Endothelial cell (in vitro differentiated cells): ENCODE data around the gene BNC2. TPM values are rescaled to one million over a fixed set of nuclear protein-coding genes. Genes with fewer than 3 reads are reported as not detected.
A peak's percentile ranks its signal among the peaks of the same experiment; 100 is the strongest.
"Not testable (repeated sequence)": the region's sequence is repeated elsewhere in the genome, so short reads cannot be mapped to it uniquely, and the experiment has no call there.

ENCODE experiments used
- DNase-seq: peaks from one replicate; pipeline ENCODE4 v3.0.0; 2021; ENCODE audit warnings: low spot score
- H3K27ac Mint-ChIP-seq: one replicate; pipeline ENCODE4 v1.8.0; 2021; ENCODE audit warnings: mixed read lengths, inconsistent platforms; ENCODE audit not compliant: unreplicated experiment
- H3K27me3 Mint-ChIP-seq: one replicate; pipeline ENCODE4 v1.8.0; 2021; ENCODE audit warnings: mild to moderate bottlenecking, moderate library complexity, mixed read lengths, inconsistent platforms; ENCODE audit not compliant: unreplicated experiment
- H3K36me3 Mint-ChIP-seq: one replicate; pipeline ENCODE4 v1.8.0; 2021; ENCODE audit warnings: mild to moderate bottlenecking, low read depth, mixed read lengths, inconsistent platforms; ENCODE audit not compliant: unreplicated experiment
- H3K4me1 Mint-ChIP-seq: one replicate; pipeline ENCODE4 v1.8.0; 2021; ENCODE audit warnings: mild to moderate bottlenecking, mixed read lengths, inconsistent platforms; ENCODE audit not compliant: unreplicated experiment
- H3K4me3 Mint-ChIP-seq: one replicate; pipeline ENCODE4 v1.8.0; 2021; ENCODE audit warnings: mild to moderate bottlenecking, mixed read lengths, inconsistent platforms; ENCODE audit not compliant: unreplicated experiment
- H3K9me3 Mint-ChIP-seq: one replicate; pipeline ENCODE4 v1.8.0; 2021; ENCODE audit warnings: mixed read lengths, inconsistent platforms; ENCODE audit not compliant: unreplicated experiment
- long read RNA-seq: library from polyadenylated mRNA; unstranded; transcript quantifications from one replicate; pipeline ENCODE4 v2.0.0, GENCODE V29; 2020; ENCODE audit not compliant: unreplicated experiment
- total RNA-seq: library from RNA; stranded (reverse); fragmentation: NEBNext Ultra II Directional; extraction: Animal tissue kit (Norgen Biotek cat#: 25700); gene quantifications from one replicate; pipeline ENCODE4 v1.2.1, GENCODE V29; 2021; ENCODE audit not compliant: unreplicated experiment
- TF ChIP-seq, protein P1 (sequence below): fragments of 200-600 bp; sonication (generic); IDR thresholded peaks from one replicate; pipeline ENCODE4 v1.5.0; 2021; ENCODE audit warnings: antibody characterized with exemption; ENCODE audit not compliant: unreplicated experiment

BNC2 gene
- 20.1 TPM for total RNA-seq
- long read RNA-seq, partial matches to known transcripts: 0 of 3 reads
- long read RNA-seq, other reads (novel, unspliced or antisense): 3 of 3 reads

DNA sequence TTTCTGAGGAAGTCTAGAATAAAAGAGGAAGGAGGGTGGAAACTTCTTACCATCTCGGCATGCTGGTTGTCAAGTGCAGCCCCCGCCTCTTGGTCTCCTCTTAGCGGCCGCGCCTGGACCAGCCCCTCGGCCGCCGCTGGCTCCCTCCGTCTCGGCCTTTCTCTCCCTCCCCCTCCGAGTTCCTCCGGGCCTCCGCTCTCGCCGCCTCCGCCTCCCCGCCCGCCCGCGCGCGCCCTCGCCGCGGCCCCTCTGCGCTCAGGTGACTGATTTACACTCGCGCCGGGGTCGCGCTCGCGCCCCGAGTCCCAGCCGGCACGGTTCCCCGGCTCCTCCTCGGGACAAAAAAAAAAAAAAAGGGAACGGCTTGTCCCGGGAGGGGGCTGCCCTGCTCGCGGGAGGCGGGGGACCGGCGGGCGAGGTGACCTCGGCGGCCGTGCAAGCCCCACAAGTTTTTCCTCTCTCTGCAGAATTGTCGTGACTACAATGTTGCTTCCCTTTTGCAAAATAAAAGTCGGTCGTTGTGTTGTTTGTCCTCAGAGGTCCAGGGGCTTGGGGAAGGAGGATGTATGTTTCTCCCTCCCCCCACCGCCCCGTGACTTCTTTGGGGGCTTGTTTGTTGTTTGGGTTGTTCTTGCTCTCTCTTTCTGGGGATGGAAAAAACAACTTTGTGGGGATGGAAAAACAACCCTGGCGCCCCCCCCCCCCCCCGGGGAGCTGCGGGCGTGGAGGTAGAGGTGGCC, at the start of gene BNC2:
Gene BNC2 (minus strand): TSS at position 75 of the 740 bp plus-strand sequence. CDS start 22 bp downstream, at position 53.
- Mint-ChIP-seq H3K27ac (peak within 1 kb of the TSS; percentile 80), H3K36me3 (no peaks in the 10 kb centered on the region), H3K27me3 (peaks cover 5% of the 10 kb centered on the region), H3K4me3 (peak within 1 kb of the TSS; percentile 99), H3K4me1 (peaks cover 15% of the 10 kb centered on the region), H3K9me3 (no peaks in the 10 kb centered on the region)
- TF ChIP-seq, protein P1, sequence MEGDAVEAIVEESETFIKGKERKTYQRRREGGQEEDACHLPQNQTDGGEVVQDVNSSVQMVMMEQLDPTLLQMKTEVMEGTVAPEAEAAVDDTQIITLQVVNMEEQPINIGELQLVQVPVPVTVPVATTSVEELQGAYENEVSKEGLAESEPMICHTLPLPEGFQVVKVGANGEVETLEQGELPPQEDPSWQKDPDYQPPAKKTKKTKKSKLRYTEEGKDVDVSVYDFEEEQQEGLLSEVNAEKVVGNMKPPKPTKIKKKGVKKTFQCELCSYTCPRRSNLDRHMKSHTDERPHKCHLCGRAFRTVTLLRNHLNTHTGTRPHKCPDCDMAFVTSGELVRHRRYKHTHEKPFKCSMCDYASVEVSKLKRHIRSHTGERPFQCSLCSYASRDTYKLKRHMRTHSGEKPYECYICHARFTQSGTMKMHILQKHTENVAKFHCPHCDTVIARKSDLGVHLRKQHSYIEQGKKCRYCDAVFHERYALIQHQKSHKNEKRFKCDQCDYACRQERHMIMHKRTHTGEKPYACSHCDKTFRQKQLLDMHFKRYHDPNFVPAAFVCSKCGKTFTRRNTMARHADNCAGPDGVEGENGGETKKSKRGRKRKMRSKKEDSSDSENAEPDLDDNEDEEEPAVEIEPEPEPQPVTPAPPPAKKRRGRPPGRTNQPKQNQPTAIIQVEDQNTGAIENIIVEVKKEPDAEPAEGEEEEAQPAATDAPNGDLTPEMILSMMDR: no peak
- DNase-seq: peak; percentile 75

DNA sequence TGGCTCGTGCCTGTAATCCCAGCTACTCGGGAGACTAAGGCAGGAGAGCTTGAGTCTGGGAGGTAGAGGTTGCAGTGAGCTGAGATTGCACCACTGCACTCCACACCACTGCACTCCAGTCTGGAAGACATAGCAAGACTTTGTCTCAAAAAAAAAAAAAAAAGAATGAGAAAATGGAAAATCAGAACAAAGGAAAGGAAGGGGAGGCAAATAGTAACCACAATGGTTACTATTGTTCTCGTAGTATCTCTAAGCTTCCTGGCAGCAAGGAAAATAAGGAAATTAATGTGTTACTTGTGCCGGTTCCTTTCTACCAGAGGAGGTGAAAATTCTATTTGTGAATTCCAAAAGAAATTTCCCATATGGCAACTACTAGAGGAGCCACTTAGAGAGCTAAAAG, 48.5 kb upstream of the BNC2 start:
- H3K4me1 Mint-ChIP-seq: peaks cover 23% of the 10 kb centered on the region

DNA sequence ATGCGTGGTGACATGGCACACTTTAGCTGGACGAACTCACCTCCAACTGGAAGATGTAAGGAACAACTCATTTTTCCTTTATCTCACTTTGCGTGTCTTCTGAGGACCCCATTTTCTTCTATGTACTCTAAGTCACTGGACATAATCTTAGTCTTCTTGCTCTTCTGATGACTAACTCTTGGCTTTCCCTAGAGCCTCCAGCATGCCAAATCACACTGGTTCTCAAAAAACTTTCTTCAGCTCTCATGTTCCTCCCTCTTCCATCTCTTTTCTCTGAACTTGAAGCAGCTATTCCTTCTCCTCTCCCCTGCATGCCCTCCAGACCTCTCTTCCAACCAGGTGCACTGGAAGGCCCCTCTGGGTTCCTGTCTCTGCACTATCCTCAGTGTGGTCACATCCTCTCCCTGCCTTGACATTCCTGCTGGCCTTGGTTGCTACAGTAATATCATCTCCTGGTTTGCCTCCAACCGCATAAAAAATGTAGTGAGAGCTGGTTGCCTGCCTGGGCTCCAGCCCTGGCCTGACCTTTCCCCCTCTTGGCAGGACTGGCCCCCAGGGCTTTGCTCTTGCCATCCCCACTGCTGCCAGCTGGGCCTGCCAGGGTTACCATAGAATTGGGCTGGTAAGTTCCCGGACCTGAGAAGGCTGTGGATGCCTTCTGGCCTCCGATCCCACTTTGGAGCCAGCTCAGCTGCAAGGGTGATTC, 44.8 kb upstream of the BNC2 start:
- H3K4me3 Mint-ChIP-seq: no peak overlapping the region
- TF ChIP-seq, protein P1: no peak
- H3K4me1 Mint-ChIP-seq: peaks cover 23% of the 10 kb centered on the region
- no peaks in the 10 kb centered on the region for H3K36me3 Mint-ChIP-seq
- no peak for DNase-seq
- peaks cover 4% of the 10 kb centered on the region for H3K27me3 Mint-ChIP-seq
- H3K27ac Mint-ChIP-seq: no peak overlapping the region
- H3K9me3 Mint-ChIP-seq: peaks cover 4% of the 10 kb centered on the region

More for the DNA sequence above, 48.5 kb upstream of the BNC2 start:
- Mint-ChIP-seq H3K4me3 (no peak overlapping the region), H3K9me3 (peaks cover 8% of the 10 kb centered on the region), H3K27ac (peak overlapping the region; percentile 96), H3K36me3 (peaks cover 8% of the 10 kb centered on the region), H3K27me3 (peaks cover 6% of the 10 kb centered on the region)
- no peak for DNase-seq
- TF ChIP-seq, protein P1: no peak

GRCh38 chr9:16912197-16912596, 41.7 kb upstream of the BNC2 start:
- no peaks in the 10 kb centered on the region for H3K36me3 Mint-ChIP-seq
- no peak overlapping the region for H3K4me3 Mint-ChIP-seq
- H3K27me3 Mint-ChIP-seq: no peaks in the 10 kb centered on the region
- H3K9me3 Mint-ChIP-seq: no peaks in the 10 kb centered on the region
- H3K4me1 Mint-ChIP-seq: no peaks in the 10 kb centered on the region
- DNase-seq: no peak
- H3K27ac Mint-ChIP-seq: no peak overlapping the region
- TF ChIP-seq, protein P1: no peak

- H3K9me3 Mint-ChIP-seq, H3K4me1 Mint-ChIP-seq, DNase-seq, H3K27me3 Mint-ChIP-seq, H3K27ac Mint-ChIP-seq, H3K4me3 Mint-ChIP-seq, H3K36me3 Mint-ChIP-seq: not testable (repeated sequence)
Observed at GRCh38 chr9:16908206-16908605, 37.7 kb upstream of the BNC2 start.
